Adrenal gland (tissue), 12 donors: ENCODE results near the gene UBE2G2. TPM values are rescaled to one million over a fixed set of nuclear protein-coding genes. Genes with fewer than 3 reads are reported as not detected.

Experiments
- DNase-seq, 7 donors: peaks; one replicate each; pipeline ENCODE4 v3.0.0-alpha.2; 2019 to 2020
- H3K27ac ChIP-seq, 5 donors: fragments of 200-600 bp; sonication (generic) in 4 of 5; 1 replicate in 3 of 5; 2 replicates in 2 of 5; pipeline versions ENCODE4 v1.5.1 to v1.8.0; 2016 to 2020; ENCODE audit warnings: mild to moderate bottlenecking in 1 of 5
- H3K27me3 ChIP-seq: fragments of 200-600 bp; 2 replicates; pipeline ENCODE4 v1.8.0; 2021
- H3K36me3 ChIP-seq, 2 donors: fragments of 200-600 bp; replicated peaks in 1 of 2; 1 replicate in 1 of 2; 2 replicates in 1 of 2; pipeline versions ENCODE4 v1.5.1 to v1.8.0; 2018 to 2022
- H3K4me1 ChIP-seq, 2 donors: fragments of 200-600 bp; replicated peaks in 1 of 2; 1 replicate in 1 of 2; 2 replicates in 1 of 2; pipeline versions ENCODE4 v1.5.1 to v1.8.0; 2018 to 2021
- H3K4me3 ChIP-seq, 4 donors: fragments of 200-600 bp; sonication (generic) in 3 of 4; one replicate each; pipeline ENCODE4 v1.5.1; 2016 to 2018
- H3K9me3 ChIP-seq, 3 donors: fragments of 200-600 bp; sonication (generic) in 1 of 3; replicated peaks in 1 of 3; 1 replicate in 2 of 3; 2 replicates in 1 of 3; pipeline versions ENCODE4 v1.5.1 to v1.8.0; 2016 to 2021
- POLR2A ChIP-seq, 2 donors: fragments of 450-650 bp; IDR thresholded peaks; one replicate each; pipeline ENCODE4 v1.6.1; 2017; ENCODE audit warnings: antibody characterized with exemption in 2 of 2, mild to moderate bottlenecking in 2 of 2, moderate library complexity in 1 of 2
- WGBS, 4 donors: extraction: QIAGEN DNeasy Blood & Tissue Kit in 2 of 4; methylation state at CpG; one replicate each; pipeline versions ENCODE4 v1.1.5 to v1.1.7; 2013 to 2017; 5-methylcytosine and 5-hydroxymethylcytosine counted together
- intact Hi-C, 2 donors: fragments of 100-400 bp; cut with DNase I; formaldehyde crosslinking; loops; one replicate each; pipeline versions ENCODE4 v1.14.1 to v1.15.0; 2022 to 2023
- polyA plus RNA-seq, 3 donors: library from polyadenylated mRNA; stranded (reverse); fragments of 200-250 nt in 2 of 3; fragments of 350-450 nt in 1 of 3; fragmentation: Illumina TruSeq in 1 of 3; extraction: RNeasy Lipid Tissue Mini Kit (QIAGEN cat#74804) in 1 of 3; gene quantifications; one replicate each; pipeline ENCODE4 v1.2.3, GENCODE V29; 2013 to 2014
- total RNA-seq, 9 donors: library from RNA; depleted of rRNA in 4 of 9; stranded (reverse); fragments of >200 nt in 4 of 9; fragments of 120-200 nt in 1 of 9; fragmentation: NEBNext Ultra II Directional in 1 of 9; extraction: Animal tissue kit (Norgen Biotek cat#: 25700) in 1 of 9; gene quantifications; one replicate each; pipeline versions ENCODE4 v1.1.0 to v1.2.4, GENCODE V29; 2013 to 2023
- TF ChIP-seq, protein P1 (sequence below), 6 experiments: fragments of 450-650 bp in 4 of 6; fragments of 200-600 bp in 2 of 6; sonication (generic) in 1 of 6; IDR thresholded peaks; 1 replicate in 5 of 6; 2 replicates in 1 of 6; pipeline versions ENCODE4 v1.5.1 to v1.8.0; 2016 to 2021; ENCODE audit warnings: antibody characterized with exemption in 6 of 6, mild to moderate bottlenecking in 2 of 6, moderate library complexity in 1 of 6
- donor health status: healthy with polysubstance abuse.
- donor health status: Bipolar disorder and iron deficiency.
- donor health status: DM: yes; HTN: yes; CAD: no.
- donor health status: DM: no; HTN: no; CAD: no.
- donor health status: DM: no; HTN: no; CAD: no.
- donor health status: DM: yes; HTN: yes; CAD: no.

The UBE2G2 gene
- total and polyA plus RNA-seq, 12 donors: 44.8 to 99.9 (median 72.6) TPM

DNA sequence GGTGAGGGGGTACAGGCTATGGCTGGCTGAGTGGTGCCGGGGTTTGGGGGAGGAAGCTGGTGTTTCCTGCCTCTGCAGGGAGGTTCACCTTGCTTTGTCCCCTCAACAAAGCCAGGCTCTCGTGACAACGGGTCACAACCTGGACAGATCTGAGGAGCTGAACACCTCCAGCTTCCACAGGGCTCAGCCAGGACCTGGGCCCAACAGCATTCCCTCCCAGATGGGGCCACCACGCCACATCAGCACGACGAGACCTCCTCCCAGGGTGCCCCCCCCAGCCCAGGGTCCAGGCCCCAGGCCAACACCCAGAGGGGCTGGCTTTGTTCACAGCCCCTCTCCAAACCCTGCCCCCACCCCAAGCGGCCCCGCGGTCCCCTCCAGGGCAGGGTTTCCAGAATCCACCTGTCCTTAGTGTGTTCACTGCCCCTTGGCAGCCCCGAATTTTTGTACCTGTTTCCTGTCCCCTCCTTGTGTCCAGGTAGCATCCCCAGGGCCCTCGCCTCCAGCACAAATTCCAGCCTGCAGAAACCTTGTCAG, 34.7 kb downstream of the UBE2G2 start:
- Histone ChIP-seq H3K36me3 (peaks cover 0 to 21% of the 10 kb centered on the region in 2 donors), H3K4me3 (no peak overlapping the region), H3K27ac (no peak overlapping the region), H3K9me3 (no peaks in the 10 kb centered on the region), H3K27me3 (no peaks in the 10 kb centered on the region), H3K4me1 (no peaks in the 10 kb centered on the region)
- DNase-seq: peak in 1 of 7 donors; percentile 43
- intact Hi-C loops: no loop called here
- TF ChIP-seq POLR2A (IDR thresholded peaks at IDR 0.05): no peak
- TF ChIP-seq, protein P1, sequence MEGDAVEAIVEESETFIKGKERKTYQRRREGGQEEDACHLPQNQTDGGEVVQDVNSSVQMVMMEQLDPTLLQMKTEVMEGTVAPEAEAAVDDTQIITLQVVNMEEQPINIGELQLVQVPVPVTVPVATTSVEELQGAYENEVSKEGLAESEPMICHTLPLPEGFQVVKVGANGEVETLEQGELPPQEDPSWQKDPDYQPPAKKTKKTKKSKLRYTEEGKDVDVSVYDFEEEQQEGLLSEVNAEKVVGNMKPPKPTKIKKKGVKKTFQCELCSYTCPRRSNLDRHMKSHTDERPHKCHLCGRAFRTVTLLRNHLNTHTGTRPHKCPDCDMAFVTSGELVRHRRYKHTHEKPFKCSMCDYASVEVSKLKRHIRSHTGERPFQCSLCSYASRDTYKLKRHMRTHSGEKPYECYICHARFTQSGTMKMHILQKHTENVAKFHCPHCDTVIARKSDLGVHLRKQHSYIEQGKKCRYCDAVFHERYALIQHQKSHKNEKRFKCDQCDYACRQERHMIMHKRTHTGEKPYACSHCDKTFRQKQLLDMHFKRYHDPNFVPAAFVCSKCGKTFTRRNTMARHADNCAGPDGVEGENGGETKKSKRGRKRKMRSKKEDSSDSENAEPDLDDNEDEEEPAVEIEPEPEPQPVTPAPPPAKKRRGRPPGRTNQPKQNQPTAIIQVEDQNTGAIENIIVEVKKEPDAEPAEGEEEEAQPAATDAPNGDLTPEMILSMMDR (IDR thresholded peaks at IDR 0.05): no peak
- 76 to 82% (median 78%) methylated on average over 7 to 11 of the region's 11 CpGs for WGBS, 4 donors

DNA sequence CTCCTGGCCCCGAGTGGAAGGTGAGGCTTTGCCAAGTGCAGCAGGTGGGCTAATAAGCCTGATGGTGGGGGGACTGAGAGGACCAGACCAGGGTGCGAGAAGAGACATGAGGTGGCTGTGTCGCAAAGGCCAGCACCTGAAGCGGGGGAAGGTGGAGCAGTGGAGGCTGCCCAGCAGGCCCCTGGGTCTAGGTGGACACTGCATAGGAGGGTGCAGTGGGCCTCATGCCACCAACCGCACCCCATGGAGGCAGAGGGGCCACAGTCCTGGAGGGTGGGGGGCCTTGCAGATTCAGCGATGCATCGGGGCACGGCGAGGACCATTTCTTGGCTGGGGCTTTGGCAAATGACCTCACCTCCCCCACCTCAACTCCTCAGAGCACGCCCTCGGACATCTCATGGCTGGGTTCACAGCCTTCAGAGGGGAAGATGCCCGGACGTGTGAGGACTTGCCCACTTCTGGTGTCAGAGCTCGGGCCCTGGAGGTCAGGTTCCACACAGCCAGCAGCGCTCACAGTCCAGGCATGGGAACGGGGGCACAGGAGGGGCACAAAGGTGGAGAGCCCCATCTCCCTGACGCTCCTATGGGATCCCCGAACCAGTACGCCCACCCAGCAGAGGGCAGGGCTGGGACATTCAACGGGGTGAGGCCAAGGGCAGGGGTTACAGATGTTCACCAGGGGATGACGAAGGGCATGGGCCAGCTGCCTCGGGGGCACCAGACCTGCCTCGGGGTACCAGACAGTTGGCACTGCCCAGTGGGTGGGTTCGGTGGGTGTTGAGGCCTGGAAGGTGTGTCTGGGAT, 35.4 kb downstream of the UBE2G2 start:
- WGBS, 4 donors: 80 to 85% (median 84%) methylated on average over 14 to 24 of the region's 24 CpGs
- Histone ChIP-seq H3K27me3 (no peaks in the 10 kb centered on the region), H3K27ac (no peak overlapping the region), H3K36me3 (peaks cover 0 to 14% of the 10 kb centered on the region in 2 donors), H3K4me1 (no peaks in the 10 kb centered on the region), H3K4me3 (no peak overlapping the region), H3K9me3 (no peaks in the 10 kb centered on the region)
- peak in 1 of 7 donors; percentile 47 for DNase-seq
- TF ChIP-seq, protein P1 (IDR thresholded peaks at IDR 0.05): no peak
- TF ChIP-seq POLR2A (IDR thresholded peaks at IDR 0.05): no peak
- intact Hi-C loops: no loop called here

DNA sequence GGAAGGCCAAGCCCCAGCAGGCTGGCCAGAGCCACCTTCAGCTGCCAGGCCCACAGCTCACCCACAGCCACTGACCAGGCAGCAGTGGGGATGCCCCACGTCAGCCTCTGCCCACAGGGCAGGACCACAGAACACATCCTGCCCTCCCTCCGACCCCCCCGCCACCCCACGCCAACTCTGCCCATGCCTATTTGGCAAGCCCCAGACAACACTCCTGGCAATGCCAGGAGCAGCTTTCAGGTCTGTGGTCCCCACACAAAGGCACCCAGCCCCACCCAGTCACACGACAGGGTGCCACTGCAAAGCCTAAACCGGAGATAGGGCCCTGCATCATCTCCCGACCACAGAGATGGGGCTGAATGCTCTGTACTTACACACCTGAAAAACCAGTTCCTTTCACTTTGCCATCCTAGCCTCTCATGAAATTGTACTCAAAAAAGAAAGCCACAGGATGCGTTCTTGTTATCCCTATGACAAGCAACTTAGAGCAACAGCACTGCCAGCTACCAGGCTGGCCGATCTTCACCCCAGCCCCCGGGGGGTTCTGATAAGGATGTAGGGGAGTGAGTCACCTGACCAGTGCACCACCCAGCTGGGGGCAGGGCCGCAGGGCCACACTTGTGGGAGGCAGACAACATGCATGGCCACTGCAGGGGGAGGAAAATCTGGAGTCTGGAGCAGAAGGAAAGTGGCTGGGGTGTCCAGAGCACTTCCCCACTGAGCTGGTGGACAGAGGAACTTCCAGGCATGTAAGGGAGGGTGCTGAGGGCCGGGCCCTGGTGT, 36.2 kb downstream of the UBE2G2 start:
- Histone ChIP-seq H3K4me3 (no peak overlapping the region), H3K27me3 (no peaks in the 10 kb centered on the region), H3K4me1 (no peaks in the 10 kb centered on the region), H3K36me3 (peaks cover 0 to 6% of the 10 kb centered on the region in 2 donors), H3K27ac (no peak overlapping the region), H3K9me3 (no peaks in the 10 kb centered on the region)
- DNase-seq: peak in 1 of 7 donors; percentile 23
- TF ChIP-seq, protein P1 (IDR thresholded peaks at IDR 0.05): no peak
- TF ChIP-seq POLR2A (IDR thresholded peaks at IDR 0.05): no peak
- intact Hi-C loops: no loop called here
- 35 to 56% (median 51%) methylated on average over 5 to 12 of the region's 12 CpGs for WGBS, 4 donors
